GM21576 (cell line): ENCODE measurements around the gene ITGB1BP1.
"Not testable (repeated sequence)": the region's sequence is repeated elsewhere in the genome, so short reads cannot be mapped to it uniquely, and the experiment has no call there.

Experiments used
- ATAC-seq: cut with Tn5 transposase; IDR thresholded peaks from one replicate; pipeline ENCODE4 v1.9.1; 2021; ENCODE audit warnings: mild to moderate bottlenecking, moderate library complexity; ENCODE audit not compliant: unreplicated experiment

The ITGB1BP1 gene

DNA sequence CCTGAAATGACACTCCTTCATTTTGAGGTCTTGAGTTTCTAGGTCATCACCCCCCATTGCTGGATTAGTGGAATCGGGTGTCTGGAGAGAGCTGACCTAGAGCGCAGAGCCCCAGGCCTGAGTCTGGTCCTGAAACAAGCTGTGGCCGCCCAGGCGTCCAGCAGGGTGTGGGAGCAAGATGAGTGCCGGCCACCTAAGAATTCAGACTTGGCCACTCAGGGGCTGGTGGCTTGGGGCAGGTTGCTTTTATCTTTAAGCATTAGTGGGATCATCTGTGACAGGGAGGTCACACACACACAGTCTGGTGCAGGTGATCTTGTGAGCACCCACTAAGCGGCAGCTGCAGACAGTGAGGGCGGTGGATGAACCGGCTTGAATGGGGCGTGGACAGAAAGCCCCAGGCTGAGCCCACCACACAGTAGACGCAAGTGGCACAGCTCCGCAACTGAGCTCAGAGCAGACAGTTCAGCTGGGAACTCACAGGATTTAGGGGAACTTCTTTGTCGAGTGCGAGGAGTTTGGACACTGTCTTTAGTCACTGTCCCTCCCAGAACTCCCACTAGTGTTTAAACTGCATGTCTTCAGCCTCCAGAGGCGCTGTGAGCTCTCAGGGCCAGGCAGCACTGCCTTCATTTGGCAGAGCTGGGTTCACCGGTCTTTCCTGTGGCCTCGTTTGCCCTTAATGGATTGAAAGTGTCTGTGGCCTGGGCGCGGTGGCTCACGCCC, 21.5 kb downstream of the ITGB1BP1 start:
- ATAC-seq = no peak

DNA sequence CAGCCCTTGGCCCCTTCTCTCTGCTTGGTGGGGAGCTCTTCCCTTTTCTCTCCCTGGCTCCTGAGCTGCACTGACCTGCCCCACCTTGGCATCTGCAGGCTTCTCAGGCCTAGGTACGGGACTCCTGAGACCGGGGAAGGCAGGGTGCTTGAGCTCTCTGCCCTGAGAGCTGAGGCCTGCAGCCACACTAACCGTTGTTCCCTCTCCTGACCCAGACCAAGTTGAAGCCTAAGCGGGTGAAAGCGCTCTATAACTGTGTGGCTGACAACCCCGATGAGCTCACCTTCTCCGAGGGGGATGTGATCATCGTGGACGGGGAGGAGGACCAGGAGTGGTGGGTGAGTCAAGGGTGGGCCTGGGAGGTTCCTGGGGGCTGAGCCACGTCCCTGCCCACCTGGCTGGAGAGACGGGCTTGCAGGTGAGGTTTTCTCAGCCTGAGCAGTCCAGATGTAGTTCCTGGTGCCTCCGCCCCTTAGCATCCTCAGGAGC, 22.2 kb downstream of the ITGB1BP1 start:
- ATAC-seq = no peak

DNA sequence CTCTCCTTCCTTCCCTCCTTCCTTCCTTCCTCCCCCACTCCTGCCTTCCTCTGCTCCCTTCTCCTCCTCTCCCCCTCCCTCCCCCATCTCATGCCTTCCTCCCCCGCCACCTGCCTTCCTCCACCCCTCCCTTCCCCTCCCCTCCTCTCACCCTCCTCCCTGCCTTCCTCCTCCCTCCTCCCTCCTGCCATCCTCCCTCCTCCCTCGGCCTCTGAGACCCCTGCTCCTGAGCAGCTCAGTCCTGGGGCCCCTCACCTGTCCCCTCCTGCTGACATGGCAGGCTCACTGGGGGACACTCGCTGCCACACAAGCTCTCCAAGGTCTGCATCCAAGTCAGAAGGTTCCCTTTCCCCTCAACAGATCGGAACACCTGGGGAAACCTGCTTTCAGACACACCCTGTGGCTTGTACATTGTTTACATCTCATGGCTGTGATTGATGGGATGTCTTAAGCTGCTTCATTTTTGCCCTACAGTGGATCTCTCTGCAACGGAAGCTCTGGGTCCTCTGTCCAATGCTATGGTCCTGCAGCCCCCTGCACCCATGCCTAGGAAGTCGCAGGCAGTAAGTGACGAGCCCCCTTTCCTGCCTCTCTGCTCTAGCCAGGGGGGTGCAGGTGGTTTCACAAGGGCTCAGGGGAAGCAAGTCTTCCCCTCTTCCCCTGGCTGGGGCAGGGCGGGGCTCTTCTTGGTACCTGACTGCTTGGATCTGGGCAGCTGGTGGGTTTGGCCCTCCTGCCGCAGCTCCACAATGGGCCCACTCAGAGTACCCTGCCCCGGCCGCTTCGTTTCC, 22.9 kb downstream of the ITGB1BP1 start:
- no peak for ATAC-seq

DNA sequence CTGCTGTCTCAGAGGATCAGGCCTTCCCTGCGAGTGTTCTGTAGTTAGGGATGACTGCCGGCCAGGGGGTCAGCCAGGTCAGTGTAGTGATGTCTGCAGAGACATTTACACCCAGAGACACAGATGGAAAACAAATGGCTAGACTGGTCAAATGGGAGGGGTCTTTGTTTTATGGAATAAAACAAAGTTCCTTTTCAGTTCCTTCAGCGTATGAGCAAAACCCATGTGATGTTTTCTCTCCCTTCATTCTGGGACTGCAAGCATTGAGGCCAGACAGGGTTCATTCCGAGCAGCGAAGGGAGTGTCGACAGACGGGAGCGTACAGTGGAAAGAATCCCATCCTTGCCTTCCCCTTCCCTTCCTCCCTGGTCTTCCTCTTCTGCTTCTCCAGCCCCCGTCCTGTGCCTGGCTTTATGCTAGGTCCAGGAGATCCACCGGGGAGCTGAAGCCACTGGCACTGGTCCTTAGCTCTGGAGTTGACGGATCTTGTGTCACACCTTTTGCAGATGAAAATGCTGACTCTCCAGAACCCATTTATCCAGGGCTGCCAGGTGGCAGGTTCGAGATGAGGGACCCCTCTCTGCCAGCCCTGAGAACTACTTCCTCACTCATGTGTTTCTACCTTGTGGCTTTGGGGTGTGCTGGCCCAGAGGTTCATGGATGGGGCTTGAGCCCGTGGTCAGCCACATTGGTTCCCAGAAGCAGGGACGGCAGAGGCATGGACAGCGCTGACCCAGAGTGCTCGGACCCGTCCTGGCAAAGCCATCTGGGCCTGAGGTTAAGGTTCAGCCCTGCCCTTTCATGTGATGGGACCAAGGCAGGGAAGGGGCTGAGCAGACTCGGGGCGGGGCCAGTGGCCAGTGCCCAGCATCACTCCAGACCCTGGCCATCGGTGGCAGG, 24.2 kb downstream of the ITGB1BP1 start:
- no peak for ATAC-seq

DNA sequence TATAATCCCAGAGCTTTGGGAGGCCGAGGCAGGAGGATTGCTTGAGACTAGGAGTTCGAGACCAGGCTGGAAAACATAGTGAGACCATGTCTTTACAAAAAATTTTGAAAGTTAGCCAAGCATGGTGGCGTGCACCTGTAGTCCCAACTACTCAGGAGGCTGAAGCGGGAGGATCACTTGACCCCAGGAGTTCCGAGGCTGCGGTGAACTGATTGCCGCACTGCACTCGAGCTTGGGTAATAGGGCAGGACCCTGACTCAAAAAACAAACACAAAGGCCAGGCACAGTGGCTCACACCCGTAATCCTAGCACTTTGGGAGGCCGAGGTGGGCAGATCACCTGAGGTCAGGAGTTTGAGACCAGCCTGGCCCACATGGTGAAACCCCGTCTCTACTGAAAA, 25.1 kb downstream of the ITGB1BP1 start:
- not testable (repeated sequence) for ATAC-seq

DNA sequence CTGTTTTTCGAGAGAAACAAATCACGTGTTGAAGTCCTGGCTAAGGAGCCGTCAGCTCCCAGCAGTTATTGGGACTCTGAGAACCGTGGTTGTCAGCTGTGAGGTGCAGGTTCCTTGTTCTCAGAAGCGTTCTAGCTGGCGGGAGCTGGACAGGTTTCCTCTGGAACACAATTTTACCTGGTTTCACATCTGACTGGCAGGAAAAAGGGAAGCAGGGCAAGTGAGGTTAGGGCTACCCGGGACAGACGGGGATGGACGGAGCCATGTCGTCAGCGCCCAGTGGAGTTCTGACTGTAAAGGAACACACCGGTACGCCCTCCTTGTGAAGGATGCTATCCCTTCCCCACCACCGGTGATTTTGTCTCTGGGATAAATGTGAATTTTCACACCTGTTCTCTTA, 26.1 kb downstream of the ITGB1BP1 start:
- ATAC-seq = no peak

DNA sequence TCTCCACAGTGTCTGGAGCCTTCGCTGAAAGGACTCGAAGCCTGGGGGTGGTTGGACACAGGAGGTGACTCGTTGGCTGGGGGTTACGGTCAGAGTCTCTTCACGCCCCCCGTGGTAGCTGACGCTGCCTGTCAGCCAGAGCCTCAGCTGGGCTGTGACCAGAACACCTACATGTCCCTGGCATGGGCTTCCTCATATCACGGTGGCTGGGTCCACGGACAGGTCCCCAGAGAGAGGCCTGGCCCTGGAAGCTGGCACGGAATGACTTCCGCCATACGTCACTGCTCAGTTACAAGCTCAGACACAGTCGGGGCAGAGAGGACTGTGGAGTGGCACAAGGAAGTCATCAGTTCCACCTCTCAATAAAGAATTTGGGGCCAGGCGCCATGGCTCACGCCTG, 28.5 kb downstream of the ITGB1BP1 start:
- no peak for ATAC-seq

DNA sequence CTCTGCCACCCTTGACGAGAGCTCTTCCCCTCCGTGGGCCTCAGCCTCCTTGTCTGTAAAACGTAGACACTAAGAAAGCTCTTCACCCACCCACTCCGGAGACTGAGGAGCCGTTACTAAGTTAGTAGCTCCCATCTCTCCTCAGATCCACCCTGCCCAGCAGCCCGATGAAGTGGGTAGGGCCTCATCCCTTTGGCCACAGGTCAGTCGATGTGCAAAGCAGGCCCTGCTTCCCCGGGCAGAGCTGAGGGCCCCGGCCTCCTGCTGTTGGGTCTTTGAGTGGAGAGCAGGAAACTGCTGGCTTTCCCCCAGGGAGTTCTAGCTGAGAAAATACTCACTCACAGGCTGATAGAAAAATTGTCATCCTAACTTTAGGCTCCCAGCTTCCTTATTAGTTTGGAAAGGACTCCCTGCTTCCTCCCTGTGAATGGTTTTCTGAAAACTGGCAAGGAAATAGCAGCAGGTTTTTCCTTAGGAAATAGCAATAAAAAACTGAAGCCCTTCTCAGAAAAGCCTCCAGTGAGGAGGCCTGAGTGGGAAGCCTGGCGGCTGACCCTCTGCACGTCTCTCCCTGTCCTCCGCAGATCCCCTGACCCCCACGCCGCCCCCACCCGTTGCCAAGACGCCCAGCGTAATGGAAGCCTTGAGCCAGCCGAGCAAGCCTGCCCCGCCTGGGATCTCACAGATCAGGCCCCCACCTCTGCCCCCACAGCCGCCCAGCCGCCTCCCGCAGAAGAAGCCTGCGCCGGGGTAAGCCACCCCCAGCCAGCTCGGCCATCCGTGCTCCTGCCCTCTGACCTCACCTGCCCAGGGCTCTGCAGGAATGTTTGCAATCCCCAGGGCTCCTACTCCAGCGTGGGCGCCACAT, 30.2 kb downstream of the ITGB1BP1 start:
- no peak for ATAC-seq

DNA sequence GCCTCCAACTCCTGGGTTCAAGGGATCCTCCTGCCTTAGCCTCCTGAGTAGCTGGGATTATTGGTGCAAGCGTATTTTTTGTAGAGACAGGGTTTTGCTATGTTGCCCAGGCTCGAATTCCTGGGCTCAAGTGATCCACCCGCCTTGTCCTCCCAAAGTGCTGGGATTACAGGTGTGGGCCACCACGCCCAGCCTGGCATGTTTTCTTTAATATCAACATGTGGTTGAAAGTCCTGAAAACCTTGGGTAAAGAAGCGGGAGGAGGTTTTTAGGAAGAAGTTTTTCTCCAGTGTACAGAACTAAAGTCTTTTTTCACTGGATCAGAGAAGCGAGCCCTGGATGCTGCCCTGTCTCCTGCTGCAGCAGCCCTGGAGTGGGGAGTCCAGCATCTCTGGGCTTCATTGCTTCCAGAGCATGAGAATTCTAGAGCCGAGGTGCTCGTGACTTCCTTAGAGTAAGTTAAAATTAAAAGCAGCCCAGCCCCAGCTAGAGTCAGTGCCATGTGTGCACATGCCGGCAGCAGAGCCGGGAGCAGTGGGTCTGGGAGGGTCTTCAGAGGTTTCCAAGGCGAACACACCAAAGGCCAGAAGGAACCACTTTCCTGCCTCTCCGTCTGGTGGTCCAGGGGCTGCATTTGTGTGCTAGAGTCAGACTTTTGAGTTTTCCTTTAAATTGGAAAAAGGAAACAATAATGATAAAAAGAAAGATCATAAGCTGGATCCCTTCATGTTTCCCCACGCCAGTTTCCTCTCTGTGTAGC, 31.2 kb downstream of the ITGB1BP1 start:
- ATAC-seq = no peak

DNA sequence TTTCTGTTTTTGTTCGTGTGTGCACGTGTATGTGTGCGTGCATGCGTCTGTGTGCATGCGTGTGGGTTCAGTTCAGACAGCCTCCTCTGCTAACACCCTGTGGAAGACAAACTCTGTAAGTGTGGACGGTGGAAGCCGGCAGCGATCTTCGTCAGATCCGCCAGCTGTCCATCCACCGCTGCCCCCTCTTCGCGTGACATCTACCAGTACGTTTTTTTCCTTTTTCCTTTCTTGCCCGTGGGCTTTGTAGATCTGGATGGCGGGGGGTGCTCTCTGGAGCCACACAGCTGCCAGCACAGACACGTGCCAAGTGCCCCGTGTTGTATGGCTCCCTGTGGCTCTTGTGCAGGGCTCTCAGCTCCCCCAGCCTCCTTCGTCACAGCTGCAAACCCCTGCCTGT, 32.3 kb downstream of the ITGB1BP1 start:
- ATAC-seq = no peak

DNA sequence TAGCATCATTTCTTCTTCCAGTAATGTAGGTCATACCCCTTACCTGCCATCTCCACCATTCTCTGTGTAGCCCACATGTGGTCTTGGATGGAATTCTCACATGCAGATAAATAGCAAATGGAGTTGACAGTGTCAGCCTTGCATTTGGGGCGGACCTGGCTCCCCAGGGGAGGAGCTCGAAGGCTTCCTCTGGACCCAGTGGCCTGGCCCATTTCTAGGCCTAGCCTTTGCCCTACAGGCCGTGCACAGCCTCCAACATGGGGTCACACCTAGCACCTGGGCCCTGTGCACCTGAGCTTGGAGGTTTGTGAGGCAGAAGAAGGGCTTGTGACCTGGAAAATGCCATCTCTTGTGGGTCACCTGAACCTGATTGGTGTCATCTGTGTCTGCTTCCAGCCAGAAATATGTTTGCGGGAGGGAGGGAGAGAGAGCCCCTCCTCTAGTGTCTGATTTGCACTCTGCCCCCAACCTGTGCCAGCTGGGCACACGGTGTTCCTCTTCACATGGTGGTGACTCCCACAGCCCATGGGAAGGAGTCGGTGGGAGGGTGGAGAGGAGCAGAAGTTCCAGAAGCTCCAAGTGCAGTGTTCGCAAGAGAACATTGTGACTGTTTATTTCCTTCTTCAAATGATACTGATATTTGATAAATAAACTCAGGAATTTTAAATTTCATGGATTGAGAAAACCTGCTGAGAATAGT, 33.0 kb downstream of the ITGB1BP1 start:
- ATAC-seq = no peak

DNA sequence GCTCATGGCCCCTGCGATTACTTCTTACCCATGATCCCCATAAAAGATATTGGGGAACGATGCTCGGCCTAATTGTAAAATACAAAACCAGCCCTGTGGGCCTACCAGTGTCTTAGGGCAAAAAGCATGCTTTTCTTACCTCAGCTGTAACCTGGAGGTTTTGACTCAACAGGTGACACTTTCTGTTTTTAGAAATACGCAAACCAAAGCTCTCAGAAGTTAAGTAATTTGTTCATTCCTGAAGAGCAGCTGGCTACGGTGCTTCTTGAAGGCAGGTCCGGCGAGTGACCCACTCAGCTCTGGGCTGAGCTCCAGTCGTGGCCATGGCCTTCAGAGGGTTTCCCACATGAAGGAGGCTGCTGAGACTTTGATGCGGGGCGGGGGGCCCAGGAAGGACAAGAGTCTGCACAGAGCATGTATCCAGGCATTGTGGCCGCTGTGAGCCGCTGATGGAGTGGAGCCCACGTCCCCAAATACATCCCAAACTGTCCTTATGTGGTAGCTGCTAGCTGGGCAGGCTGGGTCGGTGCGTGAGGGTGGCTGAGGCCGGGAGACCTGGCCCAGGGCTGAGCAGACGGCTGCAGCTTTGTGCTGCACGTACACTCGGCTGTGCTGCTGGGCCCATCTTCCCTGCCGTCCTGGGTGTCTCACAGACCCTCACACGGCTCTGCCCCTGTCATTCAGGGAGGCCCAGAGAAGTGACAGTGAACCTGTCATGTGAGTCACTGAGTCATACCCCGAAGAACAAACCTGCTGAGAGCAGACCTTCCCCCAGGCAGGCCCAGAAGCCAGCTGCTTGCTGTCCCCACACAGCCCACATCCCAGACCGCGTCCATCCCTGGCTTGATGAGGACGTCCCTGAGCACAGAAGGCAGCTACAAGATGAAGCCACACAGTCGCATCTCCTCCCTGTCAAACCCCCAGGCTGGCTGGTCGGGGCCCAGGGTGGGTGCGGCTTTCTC, 34.1 kb downstream of the ITGB1BP1 start:
- ATAC-seq = no peak

DNA sequence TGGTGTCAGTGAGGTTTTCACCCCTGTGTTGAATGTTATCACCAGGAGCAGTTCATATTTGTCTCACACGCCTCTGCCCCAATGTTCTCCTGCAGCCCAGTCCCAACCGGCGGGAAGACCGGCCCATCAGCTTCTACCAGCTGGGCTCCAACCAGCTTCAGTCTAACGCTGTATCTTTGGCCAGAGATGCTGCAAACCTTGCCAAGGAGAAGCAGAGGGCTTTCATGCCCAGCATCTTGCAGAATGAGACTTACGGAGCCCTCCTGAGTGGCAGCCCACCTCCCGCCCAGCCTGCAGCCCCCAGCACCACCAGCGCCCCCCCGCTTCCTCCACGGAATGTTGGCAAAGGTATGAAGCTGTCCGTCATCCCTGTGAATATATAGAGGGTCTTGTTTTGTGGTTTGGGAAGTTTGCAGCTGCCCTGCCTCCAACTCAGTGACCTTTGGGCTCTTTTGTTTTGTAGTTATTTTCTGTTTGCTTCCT, 35.1 kb downstream of the ITGB1BP1 start:
- no peak for ATAC-seq

DNA sequence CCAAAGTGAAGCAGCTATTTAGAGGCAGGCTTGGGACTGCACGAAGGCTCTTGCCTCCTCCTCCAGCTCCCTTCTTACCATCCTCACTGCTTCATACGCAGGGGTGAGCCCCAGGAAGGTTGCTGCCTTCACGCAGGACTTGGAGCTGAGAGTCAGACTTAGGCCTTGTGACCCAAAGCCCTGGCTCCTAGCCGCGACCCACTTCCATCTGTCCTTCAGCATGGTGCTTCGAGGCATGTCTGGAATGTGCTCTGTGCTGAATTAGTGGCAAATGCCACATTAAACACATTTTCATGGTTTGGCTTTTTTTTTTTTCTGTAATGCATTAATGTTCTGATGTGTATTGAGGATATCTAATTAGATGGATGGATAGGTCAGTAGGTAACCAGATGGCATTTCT, 37.5 kb downstream of the ITGB1BP1 start:
- no peak for ATAC-seq

DNA sequence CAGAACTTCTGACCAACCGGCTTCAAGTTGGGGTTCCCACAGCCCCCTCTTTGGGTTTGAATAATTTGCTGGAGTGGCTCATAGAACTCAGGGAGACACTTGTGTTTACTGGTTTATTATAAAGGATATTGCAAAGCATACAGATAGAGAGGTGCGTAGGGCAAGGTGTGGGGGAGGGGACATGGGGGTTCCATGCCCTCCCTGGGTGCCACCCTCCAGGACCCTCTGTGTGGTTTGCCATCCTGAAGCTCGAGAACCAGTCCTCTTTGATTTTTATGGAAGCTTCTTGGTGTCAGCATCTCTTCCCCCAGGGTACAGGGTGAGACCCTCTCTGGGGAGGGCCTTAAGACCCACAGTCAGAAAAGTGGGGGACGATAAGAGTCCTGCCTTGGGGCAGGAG, 38.8 kb downstream of the ITGB1BP1 start:
- no peak for ATAC-seq

DNA sequence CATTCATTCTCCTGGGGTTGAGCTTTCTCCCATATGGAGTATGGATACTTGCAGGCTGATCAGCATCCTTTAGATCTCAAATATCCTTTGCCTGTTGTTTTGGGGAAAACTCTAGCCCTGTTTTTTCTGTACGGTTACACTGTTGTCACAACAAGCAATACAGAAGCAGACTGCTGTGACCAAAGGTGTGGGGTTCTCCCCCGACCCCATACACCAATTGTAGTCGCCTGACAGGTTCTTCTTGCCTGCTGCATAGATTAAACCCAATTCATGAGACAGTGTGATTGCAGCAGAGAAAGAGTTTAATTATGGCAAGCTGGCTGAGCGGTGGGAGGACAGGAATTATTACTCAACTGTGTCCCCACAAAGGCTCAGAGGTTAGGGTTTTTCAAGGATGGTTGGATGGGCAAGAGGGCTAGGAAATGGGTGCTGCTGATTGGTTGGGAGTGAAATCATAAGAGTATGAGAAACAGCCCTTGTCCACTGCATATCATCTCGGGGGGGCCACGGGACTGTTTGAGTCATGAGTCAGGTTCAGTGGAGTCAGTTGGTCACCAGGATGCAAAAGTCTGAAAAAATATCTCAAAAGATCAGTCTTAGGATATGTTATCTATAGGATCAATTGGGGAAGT, 40.6 kb downstream of the ITGB1BP1 start:
- ATAC-seq = no peak
